Activated T-helper 1 cell treated with anti-CD3 and anti-CD28 coated beads, Interleukin-2, amount 50 U/mL, for 16 hours (primary cell): Measurements from ENCODE around the gene PC.
"Not testable (repeated sequence)": the region's sequence is repeated elsewhere in the genome, so short reads cannot be mapped to it uniquely, and the experiment has no call there.

Source experiments
- DNase-seq, 2 donors: peaks; one replicate each; pipeline ENCODE4 v3.0.0-alpha.2; 2020; ENCODE audit warnings: low read depth in 1 of 2, low spot score in 1 of 2

The PC gene

GRCh38 chr11:66978717-66979116 lies 20.5 kb upstream of the PC start:
- no peak for DNase-seq

GRCh38 chr11:66978229-66978628 lies 20.0 kb upstream of the PC start:
- no peak for DNase-seq

GRCh38 chr11:66976925-66977324 lies 18.7 kb upstream of the PC start:
- DNase-seq: no peak

GRCh38 chr11:66976028-66976467 lies 17.9 kb upstream of the PC start:
- DNase-seq: no peak

- DNase-seq: no peak
Measured at GRCh38 chr11:66975405-66976027, 17.3 kb upstream of the PC start.

GRCh38 chr11:66974724-66975404 lies 16.7 kb upstream of the PC start, which contains the start of gene C11orf86:
TSS of gene C11orf86 (plus strand) at chr11:66975304. CDS start at chr11:66975363, 59 bp downstream.
- DNase-seq: no peak

GRCh38 chr11:66973956-66974580 lies 15.9 kb upstream of the PC start:
- no peak for DNase-seq

- no peak for DNase-seq
Measured at GRCh38 chr11:66971488-66971887, 13.3 kb upstream of the PC start.

GRCh38 chr11:66970807-66971442 lies 12.7 kb upstream of the PC start:
- no peak for DNase-seq

- DNase-seq: no peak
Measured at GRCh38 chr11:66970371-66970806, 12.2 kb upstream of the PC start.

GRCh38 chr11:66969584-66970225 lies 11.5 kb upstream of the PC start:
- no peak for DNase-seq

GRCh38 chr11:66967670-66968425 lies 9.7 kb upstream of the PC start:
- DNase-seq: no peak

GRCh38 chr11:66966351-66966750 lies 8.2 kb upstream of the PC start:
- DNase-seq: no peak

- no peak for DNase-seq
Measured at GRCh38 chr11:66964495-66964894, 6.3 kb upstream of the PC start.

- DNase-seq: no peak
Measured at GRCh38 chr11:66962801-66963200, 4.6 kb upstream of the PC start.

GRCh38 chr11:66962247-66962646 lies 4.1 kb upstream of the PC start:
- no peak for DNase-seq

GRCh38 chr11:66961691-66962213 lies 3.6 kb upstream of the PC start:
- DNase-seq: not testable (repeated sequence)

GRCh38 chr11:66958956-66959274 lies 732 bp upstream of the PC start:
- no peak for DNase-seq

- no peak for DNase-seq
Measured at GRCh38 chr11:66957971-66958231, 282 bp downstream of the PC start.

- no peak for DNase-seq
Measured at GRCh38 chr11:66956689-66957290, 1.4 kb downstream of the PC start.
